DMS 273 (cell line): ENCODE results near the gene COX18.

Experiments used
- DNase-seq: peaks from one replicate; lab custom pipeline; 2025; ENCODE audit not compliant: unreplicated experiment; lab: John Stamatoyannopoulos, UW

The COX18 gene, protein sequence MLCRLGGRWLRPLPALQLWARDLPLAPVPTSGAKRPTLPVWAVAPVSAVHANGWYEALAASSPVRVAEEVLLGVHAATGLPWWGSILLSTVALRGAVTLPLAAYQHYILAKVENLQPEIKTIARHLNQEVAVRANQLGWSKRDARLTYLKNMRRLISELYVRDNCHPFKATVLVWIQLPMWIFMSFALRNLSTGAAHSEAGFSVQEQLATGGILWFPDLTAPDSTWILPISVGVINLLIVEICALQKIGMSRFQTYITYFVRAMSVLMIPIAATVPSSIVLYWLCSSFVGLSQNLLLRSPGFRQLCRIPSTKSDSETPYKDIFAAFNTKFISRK

DNA sequence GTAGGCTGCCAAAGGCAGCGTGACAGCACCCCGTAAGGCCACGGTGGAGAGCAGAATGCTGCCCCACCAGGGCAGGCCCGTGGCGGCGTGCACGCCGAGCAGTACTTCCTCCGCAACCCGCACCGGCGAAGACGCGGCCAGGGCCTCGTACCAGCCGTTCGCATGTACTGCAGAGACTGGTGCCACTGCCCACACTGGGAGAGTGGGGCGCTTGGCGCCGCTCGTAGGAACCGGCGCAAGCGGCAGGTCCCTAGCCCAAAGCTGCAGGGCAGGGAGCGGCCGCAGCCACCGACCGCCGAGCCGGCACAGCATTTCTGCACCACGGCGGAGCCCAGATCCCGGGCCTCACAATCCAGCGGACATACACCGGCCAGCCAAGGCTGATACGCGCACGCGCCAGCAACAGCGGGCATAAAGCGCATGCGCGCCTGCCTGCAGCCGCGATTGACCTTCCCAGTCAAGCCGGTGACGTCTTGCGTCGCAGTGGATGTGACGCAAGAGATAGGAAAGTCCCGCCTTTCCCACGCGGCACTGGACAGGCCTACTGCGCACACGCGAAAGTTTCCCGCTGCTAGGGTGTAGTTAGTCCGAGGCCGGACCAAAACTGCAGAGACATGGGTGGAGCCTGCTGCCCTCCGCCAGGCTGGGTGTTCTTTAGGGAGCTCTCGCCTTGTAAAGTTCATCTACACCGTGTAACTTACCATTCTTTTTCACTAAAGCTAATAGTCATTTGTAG, at the start of gene COX18:
TSS of gene COX18 (minus strand) at position 379 of the 736 bp plus-strand sequence. CDS start at position 312, 67 bp downstream.
- DNase-seq = peak; percentile 97

DNA sequence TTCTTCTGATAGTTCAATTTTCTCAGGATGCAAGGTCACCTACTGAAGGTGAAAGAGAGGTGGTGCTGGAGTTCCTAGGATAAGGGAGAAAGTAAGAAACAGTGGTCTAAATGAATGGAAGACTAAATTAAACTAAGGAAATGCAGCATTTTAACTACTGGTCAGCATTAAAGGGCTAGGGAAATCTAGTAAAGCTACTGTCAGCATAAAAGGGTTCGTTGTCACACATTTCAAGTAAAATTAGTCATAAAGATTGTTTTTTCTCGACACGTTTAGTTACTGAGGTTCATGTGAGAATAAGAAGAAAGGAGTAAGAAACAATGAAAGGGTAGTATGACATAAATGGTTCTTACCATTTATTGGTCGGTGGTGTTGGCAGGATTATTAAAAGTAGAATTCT, 40.0 kb upstream of the COX18 start:
- DNase-seq = no peak

DNA sequence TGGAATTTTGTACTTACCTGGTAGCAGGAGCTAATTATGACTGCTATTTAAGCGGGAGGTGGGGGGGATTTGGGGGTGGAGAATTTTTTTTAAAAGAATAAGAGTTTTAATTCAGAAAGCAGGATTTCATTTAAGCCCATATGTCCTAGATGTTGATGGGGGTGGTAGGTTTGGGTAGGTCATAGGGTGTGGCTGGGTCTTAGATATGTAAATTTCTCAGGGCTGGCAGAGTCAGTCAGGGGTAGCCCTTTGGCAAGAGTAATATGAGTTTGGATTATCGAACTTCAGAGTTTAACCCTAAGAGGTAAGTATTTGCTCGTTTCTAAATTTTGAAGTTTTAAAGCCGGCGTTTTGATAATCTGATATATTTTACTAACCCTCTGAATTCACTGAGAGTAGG, 35.2 kb upstream of the COX18 start:
- DNase-seq = no peak

DNA sequence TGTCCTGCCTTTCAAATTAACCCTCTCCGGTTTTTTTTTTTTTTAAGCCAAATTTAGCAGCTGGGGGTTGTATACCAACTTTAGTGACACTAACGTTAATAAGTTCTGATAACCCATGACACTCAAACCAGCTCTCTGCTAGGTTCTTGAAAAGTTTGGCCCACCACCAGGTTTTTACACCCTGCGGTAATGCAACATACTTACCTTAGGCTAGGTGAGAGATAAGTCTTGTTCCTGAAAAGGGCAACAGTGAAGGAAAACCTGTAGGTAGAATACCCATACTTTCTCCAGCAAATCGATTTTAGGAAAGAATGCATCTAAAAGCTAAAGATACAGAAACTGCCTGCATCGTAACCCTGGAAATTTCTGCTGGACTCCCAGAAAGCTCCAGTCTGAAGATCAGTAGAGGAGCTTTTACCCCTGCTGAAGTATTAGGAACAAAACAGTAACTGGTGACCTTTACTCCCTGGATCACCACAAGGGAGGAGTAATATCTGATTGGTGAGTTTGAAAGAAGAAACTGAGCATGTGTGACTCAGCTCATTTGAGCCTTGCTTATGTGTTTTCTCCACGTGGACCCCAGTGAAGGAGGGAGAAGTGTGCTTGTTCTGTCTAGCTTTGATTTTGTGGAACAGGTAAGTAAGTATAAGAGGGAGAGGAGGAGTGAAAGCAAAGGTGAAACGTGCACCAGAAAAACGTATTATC, 34.4 kb upstream of the COX18 start:
- no peak for DNase-seq

DNA sequence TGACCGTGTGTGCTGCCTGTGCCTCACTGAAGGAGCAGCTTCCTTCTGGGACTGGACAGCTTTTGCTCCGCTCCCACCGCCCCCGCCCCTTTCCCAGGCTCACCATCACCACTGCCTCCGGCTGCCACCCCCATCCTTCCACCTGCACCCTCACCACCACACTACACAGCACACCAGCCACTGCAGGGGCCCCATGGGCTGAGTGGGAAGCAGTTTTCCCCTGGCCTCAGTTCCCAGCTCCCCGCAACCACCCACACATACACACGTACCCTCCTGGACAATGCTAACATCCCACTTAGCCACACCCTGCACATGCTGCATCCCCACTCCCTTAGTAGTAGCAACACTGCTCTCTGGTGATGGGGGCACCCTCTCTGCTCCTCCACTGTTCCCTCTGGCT, 29.6 kb upstream of the COX18 start:
- DNase-seq = no peak

DNA sequence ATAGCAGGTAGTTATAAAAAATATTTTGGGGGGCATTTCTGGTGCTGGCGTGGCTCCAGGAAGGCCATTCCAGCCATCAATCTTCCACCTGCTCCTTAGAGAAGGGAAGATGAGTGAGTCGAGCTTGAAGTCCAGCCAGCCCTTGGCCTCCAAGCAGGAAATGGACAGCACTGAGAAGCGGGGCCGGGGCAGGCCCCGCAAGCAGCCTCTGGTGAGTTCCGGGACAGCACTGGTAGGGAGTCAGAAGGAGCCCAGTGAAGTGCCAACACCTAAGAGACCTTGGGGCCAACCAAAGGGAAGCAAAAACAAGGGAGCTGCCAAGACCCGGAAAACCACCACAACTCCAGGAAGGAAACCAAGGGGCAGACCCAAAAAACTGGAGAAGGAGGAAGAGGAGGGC, 29.2 kb upstream of the COX18 start:
- DNase-seq = no peak

DNA sequence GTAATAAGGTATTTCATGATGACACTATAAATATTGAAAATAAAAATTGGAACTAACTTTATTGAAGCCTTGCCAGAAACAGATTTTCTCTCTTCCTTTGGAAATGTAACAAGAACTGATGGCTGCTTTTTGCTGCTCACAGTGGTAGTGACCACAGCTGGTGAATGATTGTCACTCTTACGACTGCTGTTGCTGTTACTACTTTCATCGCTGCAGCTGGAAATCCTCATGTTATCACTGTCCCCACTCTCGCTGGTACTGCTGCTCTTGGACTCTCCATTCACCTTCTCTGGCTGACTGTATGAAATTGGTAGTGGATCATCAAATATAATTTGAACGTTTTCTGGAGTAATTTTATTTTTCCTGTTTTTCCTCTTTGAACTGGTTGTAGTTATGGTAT, 28.5 kb upstream of the COX18 start:
- no peak for DNase-seq

DNA sequence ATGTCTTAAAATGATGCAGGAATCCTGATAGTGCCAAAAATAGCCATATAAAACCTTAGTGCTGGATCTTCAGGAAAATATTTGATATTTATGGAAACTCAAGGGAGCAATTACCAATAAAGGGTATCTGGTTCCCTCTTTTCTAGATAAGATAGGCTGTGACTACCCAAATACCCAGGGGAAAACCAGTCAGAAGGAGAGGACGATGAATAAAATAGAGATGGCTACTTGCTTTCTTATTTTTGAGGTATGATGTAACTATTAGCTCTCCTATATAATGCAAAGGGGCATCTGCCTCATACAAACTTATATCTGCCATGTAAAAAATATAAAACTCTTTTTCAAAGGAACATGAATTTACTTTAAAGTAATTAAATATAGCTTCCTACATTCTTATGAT, 23.4 kb upstream of the COX18 start:
- DNase-seq = no peak

DNA sequence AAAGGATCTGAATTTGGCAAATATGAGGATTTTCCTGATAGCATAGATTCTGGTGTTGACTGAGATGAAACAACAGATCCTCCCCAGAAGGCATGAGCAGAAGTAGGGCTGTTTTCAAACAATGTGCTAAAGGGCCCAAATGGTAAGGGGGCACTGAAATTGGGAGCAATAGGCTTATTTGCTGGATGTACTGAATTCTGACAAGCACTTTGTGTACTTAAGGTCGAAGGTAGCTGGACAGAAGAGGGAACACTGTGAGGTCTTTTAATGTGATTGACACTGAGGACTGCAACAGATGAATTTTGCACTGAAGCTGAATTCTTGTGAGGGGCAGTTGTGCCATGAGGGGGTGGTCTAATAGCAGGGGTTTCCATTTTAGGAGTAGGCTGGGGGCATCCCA, 21.2 kb upstream of the COX18 start:
- DNase-seq = no peak

DNA sequence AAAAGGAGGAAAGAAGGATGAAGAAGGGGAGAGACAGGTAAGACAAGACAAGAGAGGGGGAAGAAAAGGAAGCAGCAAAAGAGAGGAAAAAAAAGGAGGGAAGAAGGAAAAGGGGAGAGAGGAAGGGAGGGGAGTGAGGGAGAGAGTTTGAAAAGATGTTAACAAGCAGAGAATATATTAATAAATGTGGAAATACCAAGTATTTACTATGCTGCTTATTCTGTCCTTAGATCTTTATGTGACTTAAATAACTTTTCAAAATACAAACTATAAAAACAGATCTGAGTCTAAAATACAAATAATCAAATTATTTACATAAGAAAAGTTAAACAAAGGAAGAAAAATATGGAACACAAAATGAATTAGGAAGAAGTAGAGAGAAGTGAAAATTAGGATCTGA, 18.4 kb upstream of the COX18 start:
- no peak for DNase-seq

DNA sequence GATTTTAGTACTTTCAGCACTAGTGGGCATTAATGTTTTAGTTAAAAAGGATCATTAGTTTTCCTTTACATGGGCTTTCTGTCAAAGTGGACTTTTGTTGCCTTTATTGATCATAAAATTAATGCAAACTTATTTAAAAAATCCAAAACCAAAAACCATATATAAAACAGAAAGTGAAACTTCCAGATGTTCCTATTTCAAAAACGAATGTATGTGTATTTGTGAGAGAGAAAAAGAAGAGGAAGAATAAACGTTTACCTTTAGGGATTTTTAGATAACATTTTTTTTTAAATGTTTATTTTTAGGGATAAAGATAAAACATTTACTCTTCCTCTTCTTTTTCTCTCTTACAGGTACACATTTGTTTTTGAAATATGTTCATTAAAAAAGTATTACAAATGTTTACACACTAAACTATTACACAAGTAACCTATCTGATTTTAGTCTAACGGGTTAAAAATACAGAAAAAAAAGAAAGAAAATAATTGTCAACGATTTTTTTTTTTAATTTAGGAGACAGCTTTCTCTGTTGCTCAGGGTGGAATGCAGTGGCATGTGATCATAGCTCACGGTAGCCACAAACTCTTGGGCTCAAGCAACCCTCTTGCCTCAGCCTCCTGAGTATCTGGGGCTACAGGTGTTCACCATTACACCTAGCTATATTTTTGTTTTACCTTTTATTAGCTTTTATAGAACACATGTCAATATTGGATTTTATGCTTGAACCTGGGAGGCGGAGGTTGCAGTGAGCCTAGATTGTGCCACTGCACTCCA, 16.8 kb upstream of the COX18 start:
- no peak for DNase-seq

DNA sequence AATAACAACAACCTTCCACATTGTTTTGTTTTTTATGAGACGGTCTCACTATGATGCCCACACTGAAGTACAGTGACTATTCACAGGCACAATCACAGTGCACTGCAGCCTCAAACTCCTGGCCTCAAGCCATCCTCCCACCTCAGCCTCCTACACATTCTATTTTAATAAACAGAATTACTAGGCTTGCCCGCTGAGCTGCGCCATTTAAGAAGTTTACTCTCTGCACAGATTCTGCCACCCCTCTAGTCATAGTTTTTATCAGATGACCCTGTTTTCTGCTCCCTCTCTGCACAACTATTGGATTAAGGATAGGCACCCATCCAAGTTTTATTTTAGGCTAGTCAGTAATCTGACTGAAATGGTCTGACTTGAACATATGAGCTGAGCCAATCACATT, 11.3 kb upstream of the COX18 start:
- DNase-seq = no peak

DNA sequence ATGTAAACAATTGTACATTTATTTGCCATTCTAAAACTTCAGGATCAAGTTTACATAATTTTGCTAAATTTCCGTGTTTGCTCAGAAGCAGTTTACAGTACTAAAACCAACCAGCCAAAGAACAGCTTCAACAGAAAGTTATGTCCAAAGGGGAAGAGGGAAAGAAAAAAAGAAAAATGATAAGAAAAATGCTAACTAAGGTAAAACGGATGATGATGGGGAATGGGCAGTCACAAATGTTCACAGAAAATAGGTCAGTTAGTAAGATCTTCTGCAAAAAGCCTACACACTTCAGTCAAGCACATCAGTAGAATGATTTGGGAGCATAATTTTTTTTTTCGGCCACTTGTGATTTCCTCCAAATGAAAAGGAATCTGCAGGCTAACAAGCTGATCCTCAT, 6.3 kb upstream of the COX18 start:
- no peak for DNase-seq

DNA sequence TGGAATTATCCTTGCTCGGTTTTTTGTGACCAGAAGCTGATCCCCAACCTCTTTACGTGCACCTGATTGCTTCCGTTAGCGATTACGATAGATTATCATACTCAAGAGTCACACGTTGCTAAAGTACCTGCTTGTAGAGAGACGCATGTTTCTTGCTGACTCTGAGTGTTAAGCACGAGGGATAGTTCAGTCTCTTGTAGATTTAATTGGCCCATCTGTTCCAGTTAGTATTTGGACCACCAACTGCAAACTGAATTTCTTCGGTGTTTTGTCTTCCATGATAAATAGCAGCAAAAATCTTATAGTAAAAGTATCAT, 516 bp upstream of the COX18 start:
- peak; percentile 78 for DNase-seq

DNA sequence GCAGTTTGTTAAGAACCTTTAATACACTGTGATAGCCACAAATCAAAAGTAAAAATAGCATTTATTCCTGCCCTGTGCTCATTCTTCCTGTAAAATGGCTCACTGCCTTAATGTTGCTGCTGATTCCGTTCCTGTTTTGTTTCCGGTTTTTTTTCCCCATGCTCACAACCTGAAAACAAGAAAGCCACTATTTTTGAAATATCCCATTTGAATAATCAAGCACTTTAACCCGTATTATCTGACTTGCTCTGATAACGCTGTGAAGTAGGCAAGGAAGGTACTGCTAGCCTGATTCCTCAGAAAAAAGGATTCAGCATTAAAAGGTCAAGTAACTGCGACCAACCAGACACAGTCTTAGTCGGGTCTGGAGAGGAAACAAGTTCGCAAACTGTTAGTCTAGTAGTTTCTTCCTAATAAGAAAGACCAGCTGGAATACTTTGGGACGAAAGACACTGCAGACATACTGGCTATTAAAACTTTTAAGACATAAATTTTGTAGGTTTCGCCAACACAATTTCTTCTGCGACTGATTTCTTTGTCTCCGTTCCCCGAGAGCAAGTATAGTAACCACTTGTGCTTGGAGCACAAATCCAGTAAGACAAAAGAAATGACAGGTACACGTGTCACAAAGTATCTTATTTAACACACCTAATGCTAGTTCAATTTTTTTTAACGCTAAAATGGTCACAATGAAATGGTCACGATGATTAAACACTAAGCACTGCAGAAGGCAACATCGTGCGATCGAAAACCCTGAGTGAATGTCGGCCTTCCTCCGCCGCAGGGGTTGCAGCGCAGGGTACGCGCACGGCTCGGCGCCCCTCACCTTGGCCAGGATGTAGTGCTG, 802 bp downstream of the COX18 start:
- peak; percentile 63 for DNase-seq

DNA sequence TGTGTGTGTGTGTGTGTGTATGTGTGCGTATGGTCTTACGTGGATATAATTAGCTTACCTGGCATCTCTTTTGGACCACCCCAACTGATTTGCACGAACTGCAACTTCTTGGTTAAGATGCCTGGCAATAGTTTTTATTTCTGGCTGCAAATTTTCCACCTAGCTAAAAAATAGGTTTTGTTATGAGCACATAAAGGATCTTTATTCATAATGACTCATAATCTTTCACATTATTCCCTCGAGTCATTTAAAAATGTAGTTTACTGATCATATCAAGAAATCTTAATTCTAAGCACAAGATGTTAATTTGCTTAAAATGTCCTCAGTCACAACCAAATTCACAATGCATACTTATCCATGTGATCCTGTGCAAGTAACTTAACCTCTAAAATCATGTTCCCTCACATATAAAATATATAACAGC, 1.5 kb downstream of the COX18 start:
- DNase-seq = no peak

DNA sequence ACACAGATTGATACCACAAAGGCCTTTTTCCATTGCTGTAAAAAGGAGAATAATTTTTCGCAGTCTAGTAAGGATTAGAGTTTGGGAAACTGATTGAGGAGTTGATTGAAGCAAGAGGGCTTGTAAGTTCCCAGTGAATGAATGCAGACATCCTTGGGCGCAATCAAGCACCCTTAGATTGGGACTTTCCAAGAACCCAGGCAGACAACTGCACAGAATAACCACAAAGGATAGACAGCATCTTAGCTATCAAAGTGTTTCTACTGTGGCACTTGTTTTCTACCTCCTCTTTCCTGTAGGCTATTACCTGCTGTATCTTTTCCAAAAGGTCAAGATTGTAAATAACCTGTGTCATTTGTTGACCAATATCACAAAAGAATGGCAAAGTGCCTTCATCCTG, 2.6 kb downstream of the COX18 start:
- DNase-seq = no peak

DNA sequence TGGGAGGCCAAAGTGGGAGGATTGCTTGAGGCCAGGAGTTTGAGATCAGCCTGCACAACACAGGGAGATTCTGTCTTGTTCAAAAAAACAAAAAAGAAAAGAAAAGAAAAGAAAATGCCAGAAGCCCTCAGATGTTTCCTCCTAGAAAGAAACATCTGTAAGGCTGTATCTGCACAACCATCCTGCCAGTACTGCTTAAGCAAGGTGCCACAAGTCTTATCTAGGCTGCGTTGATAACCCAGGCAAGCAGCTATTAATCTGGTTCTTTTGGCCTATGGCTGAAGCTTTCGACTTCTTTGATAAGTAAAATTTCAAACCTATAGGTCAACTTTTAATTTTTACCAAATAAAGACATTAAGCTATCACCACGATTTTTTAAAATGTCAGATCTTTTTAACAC, 3.1 kb downstream of the COX18 start:
- no peak for DNase-seq

DNA sequence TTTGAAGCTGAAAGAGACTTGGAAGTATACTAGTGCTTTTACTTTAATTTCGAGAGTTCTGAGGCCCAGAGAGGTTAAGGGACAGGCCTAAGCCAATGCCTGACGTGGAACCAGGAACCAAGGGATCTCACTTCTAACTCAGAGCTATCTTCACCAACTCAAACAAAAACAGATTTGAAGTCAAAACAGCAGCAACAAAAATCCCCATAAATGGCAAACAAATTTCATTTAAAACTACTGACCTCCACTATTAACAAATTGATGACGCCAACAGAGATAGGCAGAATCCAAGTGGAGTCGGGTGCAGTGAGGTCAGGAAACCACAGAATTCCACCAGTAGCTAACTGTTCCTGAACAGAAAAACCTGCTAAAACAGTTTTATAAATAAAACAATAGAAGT, 5.0 kb downstream of the COX18 start:
- no peak for DNase-seq

DNA sequence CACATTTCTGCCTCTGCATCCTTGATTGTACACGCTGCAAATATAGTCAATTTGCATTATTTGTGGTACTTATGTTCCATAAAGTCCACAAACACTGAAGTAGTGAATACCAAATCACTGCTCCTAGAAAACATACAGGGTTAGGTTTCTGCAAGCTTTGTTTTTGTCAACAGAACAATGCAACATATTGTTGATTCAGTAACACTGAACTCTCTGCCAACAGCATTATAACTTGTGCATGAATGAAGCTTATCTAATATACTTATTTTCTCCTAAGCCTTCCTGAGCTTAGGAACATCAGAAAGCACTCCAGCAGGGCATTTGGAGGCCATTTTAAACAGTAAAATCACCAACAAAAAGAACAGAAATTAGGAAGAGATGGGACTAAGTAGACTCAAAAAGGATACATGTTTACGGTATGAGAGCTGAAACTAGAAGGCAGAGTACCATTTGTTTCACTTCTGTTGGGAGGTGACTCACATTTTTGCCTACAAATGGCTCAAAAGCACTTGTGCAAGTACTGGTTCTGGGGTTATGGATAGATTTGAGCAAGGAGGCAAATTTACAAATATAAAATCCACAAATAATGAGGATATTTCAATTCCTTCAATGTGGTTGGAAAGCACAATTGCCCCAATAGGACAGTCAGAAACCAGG, 14.1 kb downstream of the COX18 start:
- DNase-seq = no peak
